HG03066 (cell line): ENCODE measurements around the gene WSB2.
"Not testable (repeated sequence)": the region's sequence is repeated elsewhere in the genome, so short reads cannot be mapped to it uniquely, and the experiment has no call there.

Source experiments
- ATAC-seq: cut with Tn5 transposase; IDR thresholded peaks from one replicate; pipeline ENCODE4 v1.9.1; 2021; ENCODE audit warnings: low read depth; ENCODE audit not compliant: unreplicated experiment

Gene WSB2

DNA sequence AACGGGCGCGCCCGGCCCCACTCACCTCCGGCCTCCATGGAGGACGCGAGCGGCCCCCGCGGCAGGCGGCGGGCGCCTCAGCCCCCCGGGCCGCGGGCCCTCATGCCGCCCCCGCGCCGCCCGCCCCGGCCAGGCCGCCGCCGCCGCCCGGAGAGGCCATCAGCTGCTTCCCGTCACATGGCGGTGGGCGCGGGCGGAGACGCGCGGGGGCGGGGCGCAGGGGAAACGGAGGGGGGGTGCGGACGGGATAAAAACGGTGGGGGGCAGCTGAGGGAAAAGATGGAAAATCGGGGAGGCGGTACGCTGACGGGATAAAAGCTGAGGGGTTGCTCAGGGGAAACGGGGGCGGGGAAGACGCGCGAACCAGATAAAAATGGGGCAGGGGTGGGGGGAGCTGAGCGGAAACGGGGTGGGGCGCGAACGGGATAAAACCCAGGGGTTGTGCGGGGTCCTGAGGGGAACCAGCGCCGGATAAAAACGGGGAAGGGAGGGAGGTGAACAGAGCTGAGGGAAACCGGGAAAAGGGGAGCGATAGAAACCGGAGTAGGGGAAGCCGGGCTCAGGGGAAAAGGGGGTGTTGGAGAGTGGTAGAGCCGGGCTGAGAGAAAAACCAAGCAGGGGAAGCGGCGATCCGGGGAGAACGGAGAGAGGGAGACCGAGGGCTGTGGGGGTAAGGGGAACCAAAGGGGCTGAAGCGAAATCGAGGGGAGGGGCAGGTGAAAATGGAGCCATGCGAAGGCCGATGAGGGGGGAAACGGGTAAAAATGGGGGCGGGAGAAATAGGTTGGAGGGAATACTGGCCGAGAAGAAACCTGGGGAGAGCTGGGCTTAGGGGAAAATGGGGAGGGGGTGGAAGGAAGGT lies at the start of gene WSB2:
Gene WSB2 (minus strand): TSS at position 169 of the 862 bp plus-strand sequence. CDS start 131 bp downstream, at position 38.
- ATAC-seq = no peak

DNA sequence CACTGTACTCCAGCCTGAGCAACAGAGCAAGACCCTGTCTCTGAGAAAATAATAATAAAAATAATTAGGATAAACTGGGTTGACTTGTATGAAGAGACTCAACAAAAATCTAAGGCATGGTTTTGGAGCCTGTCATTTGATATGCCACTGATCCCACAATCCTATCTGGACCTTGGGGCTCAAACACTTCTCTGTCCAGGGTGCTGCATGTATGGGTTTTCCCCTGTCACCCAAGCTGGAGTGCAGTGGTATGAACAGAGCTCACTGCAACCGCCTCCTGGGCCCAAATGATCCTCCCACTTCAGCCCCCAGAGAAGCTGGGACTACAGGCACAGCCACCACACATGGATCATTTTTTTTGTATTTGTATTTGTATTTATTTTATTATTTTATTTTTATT lies 48.1 kb upstream of the WSB2 start:
- ATAC-seq = no peak

- ATAC-seq = no peak
Measured at GRCh38 chr12:118107694-118108093, 46.7 kb upstream of the WSB2 start.

DNA sequence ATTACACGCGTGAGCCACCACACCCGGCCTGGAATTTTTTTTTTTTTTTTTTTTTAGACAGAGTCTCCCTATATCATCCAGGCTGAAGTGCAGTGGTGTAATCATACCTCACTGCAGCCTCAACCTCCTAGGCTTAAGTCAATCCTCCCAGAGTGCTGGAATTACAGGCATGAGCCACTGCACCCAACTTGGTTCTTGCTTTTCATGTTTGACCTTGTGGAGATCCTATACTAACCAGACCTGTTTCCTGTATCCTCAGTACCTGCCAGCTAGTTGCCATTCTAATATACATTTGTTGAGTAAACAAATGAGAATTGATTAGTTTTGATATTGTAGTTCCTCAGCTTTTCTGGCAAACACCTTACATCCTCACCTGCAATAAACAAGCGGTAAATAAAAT lies 46.0 kb upstream of the WSB2 start:
- ATAC-seq = no peak

- ATAC-seq = no peak
Measured at GRCh38 chr12:118103601-118104382, 42.8 kb upstream of the WSB2 start, which contains the start of gene VSIG10. Gene VSIG10, minus strand, starts transcription at chr12:118104011. Its CDS starts 340 bp downstream, at chr12:118103671.

DNA sequence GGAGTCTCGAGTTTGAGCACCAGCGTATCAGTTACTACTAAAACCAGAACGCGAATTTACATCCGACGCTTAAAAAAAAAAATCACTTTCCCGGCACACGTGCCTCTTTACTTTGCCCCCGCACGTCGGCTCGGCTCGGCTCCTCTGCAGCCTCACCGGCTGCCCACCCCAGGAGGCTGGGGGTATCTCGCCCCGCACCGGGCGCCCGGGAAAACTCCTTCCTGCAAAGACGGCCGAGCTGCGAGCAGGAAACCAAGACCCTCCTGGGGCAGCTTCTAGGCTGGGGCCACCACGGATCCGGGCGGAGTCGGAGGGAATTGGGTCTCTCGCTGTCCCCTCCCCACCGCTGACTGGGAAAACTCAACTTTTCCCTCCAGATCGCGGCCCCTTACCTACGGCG lies 42.2 kb upstream of the WSB2 start:
- no peak for ATAC-seq

DNA sequence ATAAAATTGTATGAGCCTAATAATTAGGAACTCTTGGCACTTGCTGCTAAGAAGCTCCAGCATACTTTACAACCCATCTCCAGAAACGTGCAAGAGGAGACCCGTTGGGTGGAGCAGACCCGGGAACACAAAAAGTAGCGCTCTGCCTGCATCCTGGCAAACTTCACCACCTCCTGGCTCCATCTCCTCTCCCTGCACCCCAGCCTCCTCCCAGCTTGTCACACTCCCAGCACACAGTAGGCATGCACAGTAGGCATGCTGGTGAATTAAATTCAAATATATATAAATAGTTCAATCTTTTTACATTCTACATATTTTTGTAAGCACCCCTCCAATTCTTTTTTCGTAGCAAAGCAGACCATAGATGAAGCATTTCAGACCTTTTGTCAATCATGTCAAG lies 41.6 kb upstream of the WSB2 start:
- ATAC-seq = no peak

DNA sequence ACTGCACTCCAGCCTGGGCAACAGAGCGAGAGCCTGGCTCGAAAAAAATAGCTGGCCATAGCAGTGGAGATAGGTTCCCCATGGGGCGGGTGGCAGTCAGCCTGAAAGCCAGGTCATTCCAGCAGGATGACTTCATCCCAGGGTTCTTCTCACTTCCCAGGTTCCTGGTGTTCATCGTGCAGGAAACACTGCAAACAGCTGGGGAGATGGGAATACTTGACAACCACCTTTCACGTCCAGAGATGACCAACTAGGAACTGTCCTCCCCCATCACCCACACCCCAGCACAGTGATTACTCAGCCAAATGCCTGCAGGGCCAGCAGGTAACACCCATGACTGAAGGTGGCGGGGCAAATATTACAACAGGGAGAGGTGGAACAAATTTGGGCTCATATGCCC lies 41.1 kb upstream of the WSB2 start:
- no peak for ATAC-seq

- ATAC-seq = no peak
Measured at GRCh38 chr12:118101051-118101450, 40.1 kb upstream of the WSB2 start.

GRCh38 chr12:118098911-118099671 lies 38.1 kb upstream of the WSB2 start:
- no peak for ATAC-seq

- ATAC-seq = no peak
Measured at GRCh38 chr12:118098401-118098800, 37.4 kb upstream of the WSB2 start.

GRCh38 chr12:118094039-118094438 lies 33.1 kb upstream of the WSB2 start:
- no peak for ATAC-seq

- no peak for ATAC-seq
Measured at GRCh38 chr12:118089782-118090181, 28.8 kb upstream of the WSB2 start.

DNA sequence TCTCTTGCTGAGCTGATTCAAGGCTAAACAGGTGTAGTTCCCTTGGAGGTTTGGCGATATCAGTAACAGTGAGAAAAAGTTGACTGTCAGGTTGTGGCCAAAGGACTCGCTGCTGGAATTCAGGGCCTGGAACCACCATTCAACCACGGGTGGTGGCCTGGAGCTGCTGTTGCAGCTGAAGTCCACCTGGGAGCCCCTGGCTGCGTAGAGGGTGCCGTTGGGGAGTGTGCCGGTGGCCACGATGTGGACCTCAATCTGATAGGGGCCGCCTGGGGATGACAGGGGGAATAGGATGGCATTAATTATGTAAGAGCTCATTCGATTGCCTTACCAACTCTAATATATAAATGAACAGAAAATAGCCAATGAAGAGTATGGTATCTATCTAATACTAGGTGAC lies 21.2 kb upstream of the WSB2 start:
- no peak for ATAC-seq

DNA sequence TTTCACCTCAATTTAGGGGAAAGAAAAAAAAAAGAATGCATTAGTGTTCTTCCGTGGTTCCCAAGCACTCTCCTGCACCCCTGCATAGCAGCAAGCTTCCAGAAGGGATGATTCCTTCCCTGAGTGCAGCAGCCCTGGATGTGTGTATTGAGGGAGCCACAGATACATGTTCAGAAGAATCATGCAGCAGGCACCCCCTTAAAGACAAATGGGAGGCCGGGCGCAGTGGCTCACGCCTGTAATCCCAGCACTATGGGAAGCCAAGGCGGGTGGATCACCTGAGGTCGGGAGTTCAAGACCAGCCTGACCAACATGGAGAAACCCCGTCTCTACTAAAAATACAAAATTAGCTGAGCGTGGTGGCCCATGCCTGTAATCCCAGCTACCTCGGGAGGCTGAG lies 20.5 kb upstream of the WSB2 start:
- ATAC-seq = not testable (repeated sequence)

DNA sequence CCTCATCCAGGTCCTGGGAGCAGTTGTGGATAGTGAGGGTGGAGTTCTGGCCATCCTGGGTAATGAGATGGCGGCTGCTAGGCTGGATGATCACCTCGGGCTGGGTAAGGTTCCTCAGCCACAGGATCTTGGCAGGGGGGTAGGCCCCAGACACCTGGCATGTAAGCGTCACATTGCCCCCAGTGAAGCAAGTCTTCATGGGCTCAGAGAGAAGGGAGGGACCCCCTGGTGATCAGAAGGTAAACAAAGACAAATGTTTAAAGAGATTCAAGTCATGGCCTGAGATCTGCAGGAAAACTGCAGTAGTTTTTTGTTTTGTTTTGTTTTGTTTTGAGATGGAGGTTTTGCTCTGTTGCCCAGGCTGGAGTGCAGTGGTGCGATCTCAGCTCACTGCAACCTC lies 12.8 kb upstream of the WSB2 start:
- peak; percentile 41 for ATAC-seq

- no peak for ATAC-seq
Measured at GRCh38 chr12:118070650-118071049, 9.7 kb upstream of the WSB2 start.

DNA sequence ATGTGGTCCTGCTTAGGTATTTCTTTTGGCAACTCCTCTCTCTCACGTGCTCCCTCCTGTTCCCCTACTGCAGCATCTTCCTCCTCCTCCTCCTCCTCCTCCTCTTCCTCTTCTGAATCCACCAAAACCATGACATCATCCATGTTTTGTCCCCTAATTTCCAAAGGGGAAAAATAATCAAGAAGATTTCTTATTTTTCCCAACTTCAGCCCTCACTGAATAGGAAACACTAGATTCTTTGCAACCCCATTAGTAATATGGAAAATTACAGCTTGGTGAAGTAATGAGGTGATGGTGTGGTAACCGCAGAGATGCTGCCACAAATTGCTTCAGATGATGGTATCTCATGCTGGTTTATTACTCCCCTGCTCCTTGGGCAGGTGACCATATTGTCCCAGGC lies 7.5 kb upstream of the WSB2 start:
- ATAC-seq = no peak

- ATAC-seq = no peak
Measured at GRCh38 chr12:118065380-118065779, 4.4 kb upstream of the WSB2 start.

GRCh38 chr12:118064608-118065007 lies 3.6 kb upstream of the WSB2 start:
- ATAC-seq = peak; percentile 37
